Neural progenitor cell (in vitro differentiated cells): Measurements from ENCODE around the gene CREG2. TPM values are rescaled to one million over a fixed set of nuclear protein-coding genes. Genes with fewer than 3 reads are reported as not detected.

ENCODE experiments used
- DNase-seq: peaks from one replicate; pipeline ENCODE4 v3.0.0-alpha.2; 2016; ENCODE audit warnings: low spot score
- H2AFZ ChIP-seq: fragments of 200-600 bp; sonication (generic); replicated peaks from 2 replicates; pipeline ENCODE4 v1.6.1; 2016; ENCODE audit warnings: antibody characterized with exemption
- H3F3A ChIP-seq: fragments of 200-600 bp; sonication (generic); 2 replicates; pipeline ENCODE4 v1.6.1; 2016; ENCODE audit warnings: antibody characterized with exemption, low read depth
- H3K27ac ChIP-seq: fragments of 200-600 bp; sonication (generic); 2 replicates; pipeline ENCODE4 v1.5.1; 2016; ENCODE audit warnings: mild to moderate bottlenecking
- H3K27me3 ChIP-seq: fragments of 200-600 bp; sonication (generic); 2 replicates; pipeline ENCODE4 v1.6.1; 2016; ENCODE audit warnings: mild to moderate bottlenecking, moderate library complexity
- H3K36me3 ChIP-seq: fragments of 200-600 bp; sonication (generic); 2 replicates; pipeline ENCODE4 v1.5.1; 2016
- H3K4me1 ChIP-seq: fragments of 200-600 bp; sonication (generic); 2 replicates; pipeline ENCODE4 v1.6.1; 2016; ENCODE audit warnings: mixed run types
- H3K4me2 ChIP-seq: fragments of 200-600 bp; sonication (generic); 2 replicates; pipeline ENCODE4 v1.6.1; 2016
- H3K4me3 ChIP-seq: fragments of 200-600 bp; sonication (generic); 2 replicates; pipeline ENCODE4 v1.5.1; 2016
- H3K79me2 ChIP-seq: fragments of 200-600 bp; sonication (generic); 2 replicates; pipeline ENCODE4 v1.6.1; 2016; ENCODE audit warnings: low read depth
- H3K9ac ChIP-seq: fragments of 200-600 bp; sonication (generic); 2 replicates; pipeline ENCODE4 v1.6.1; 2016
- H3K9me3 ChIP-seq: fragments of 200-600 bp; sonication (generic); 2 replicates; pipeline ENCODE4 v1.5.1; 2016; ENCODE audit warnings: low read depth
- H4K20me1 ChIP-seq: fragments of 200-600 bp; sonication (generic); 2 replicates; pipeline ENCODE4 v1.6.1; 2016; ENCODE audit warnings: low read depth
- H3K27ac Mint-ChIP-seq: 3 replicates; pipeline ENCODE4 v1.8.0; 2021; ENCODE audit warnings: mixed read lengths
- H3K27me3 Mint-ChIP-seq: 2 replicates; pipeline ENCODE4 v1.8.0; 2022; ENCODE audit warnings: low read depth, mild to moderate bottlenecking, inconsistent platforms, moderate library complexity, mixed read lengths; ENCODE audit not compliant: insufficient read depth
- H3K36me3 Mint-ChIP-seq: 3 replicates; pipeline ENCODE4 v1.8.0; 2021; ENCODE audit warnings: mixed read lengths
- H3K4me1 Mint-ChIP-seq: 3 replicates; pipeline ENCODE4 v1.8.0; 2021; ENCODE audit warnings: mixed read lengths
- H3K4me3 Mint-ChIP-seq: 3 replicates; pipeline ENCODE4 v1.8.0; 2021; ENCODE audit warnings: mild to moderate bottlenecking, moderate library complexity, mixed read lengths
- H3K9me3 Mint-ChIP-seq: 3 replicates; pipeline ENCODE4 v1.8.0; 2020; ENCODE audit warnings: mixed read lengths
- EZH2 ChIP-seq: fragments of 200-600 bp; sonication (generic); IDR thresholded peaks from 2 replicates; pipeline ENCODE4 v1.6.1; 2017; ENCODE audit warnings: antibody characterized with exemption, mild to moderate bottlenecking, moderate library complexity
- microRNA-seq: library from miRNA; unstranded; fragments of <30 nt; microRNA quantifications from one replicate; pipeline ENCODE4, GENCODE V29; 2016
- small RNA-seq: library from RNA; depleted of rRNA; stranded (forward); fragments of <200 nt; gene quantifications from one replicate; pipeline ENCODE3, GENCODE V24; 2015
- total RNA-seq: library from RNA; depleted of rRNA; stranded (reverse); fragments of >200 nt; gene quantifications from 2 replicates; pipeline ENCODE4 v1.2.3, GENCODE V29; 2015; ENCODE audit warnings: low replicate concordance

CREG2 gene
- total RNA-seq, 1 donor from 2014 or later, result not detected

DNA sequence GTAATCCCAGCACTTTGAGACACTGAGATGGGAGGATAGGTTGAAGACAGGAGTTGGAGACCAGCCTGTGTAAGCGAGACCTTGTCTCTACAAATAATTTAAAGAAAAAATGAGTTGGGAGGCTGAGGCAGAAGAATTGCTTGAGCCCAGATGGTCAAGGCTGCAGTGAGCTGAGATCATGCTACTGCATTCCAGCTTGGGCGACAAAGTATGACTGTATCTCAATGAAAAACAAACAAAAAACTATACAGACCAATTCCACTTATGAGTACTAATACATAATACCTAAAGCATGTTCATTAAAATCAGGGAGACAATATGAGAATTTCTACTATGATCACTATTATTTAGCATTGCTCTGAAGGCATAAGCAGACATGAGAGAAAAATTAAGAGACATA lies 91.4 kb downstream of the CREG2 start:
- H3F3A ChIP-seq, result no peaks in the 10 kb centered on the region
- no peaks in the 10 kb centered on the region for H3K36me3 ChIP-seq
- no peak overlapping the region for H3K4me2 ChIP-seq
- H3K27ac ChIP-seq, result no peak overlapping the region
- H3K79me2 ChIP-seq, result peaks cover 45% of the 10 kb centered on the region
- no peak for TF ChIP-seq EZH2
- H2AFZ ChIP-seq, result no peak overlapping the region
- peaks cover 3% of the 10 kb centered on the region for H3K36me3 Mint-ChIP-seq
- H3K27me3 Mint-ChIP-seq, result no peaks in the 10 kb centered on the region
- H3K9ac ChIP-seq, result no peak overlapping the region
- no peak overlapping the region for H3K4me3 Mint-ChIP-seq
- H3K4me1 ChIP-seq, result no peaks in the 10 kb centered on the region
- no peak for DNase-seq
- H3K4me1 Mint-ChIP-seq, result no peaks in the 10 kb centered on the region
- no peak overlapping the region for H3K27ac Mint-ChIP-seq
- H3K9me3 Mint-ChIP-seq, result no peaks in the 10 kb centered on the region
- peaks cover 35% of the 10 kb centered on the region for H4K20me1 ChIP-seq
- H3K4me3 ChIP-seq, result no peak overlapping the region
- H3K9me3 ChIP-seq, result no peaks in the 10 kb centered on the region
- H3K27me3 ChIP-seq, result no peaks in the 10 kb centered on the region

Small RNA genes within 50 kb of the gene (microRNA-seq; reads per million reads assigned to microRNA genes)
- not detected for gene MIR5696

Small RNA genes within 50 kb of the gene (small RNA-seq; reads per million reads assigned to genes)
- gene MIR5696, result not detected

Other genes starting within 250 kb of the CREG2 start
- 3.9 and 4.1 TPM in 2 replicates for gene TBC1D8, start 236.1 kb downstream of the CREG2 start, total RNA-seq
- 38.0 and 39.0 TPM in 2 replicates for gene CNOT11, start 134.6 kb downstream of the CREG2 start, total RNA-seq
- 28.1 and 35.0 TPM in 2 replicates for gene RNF149, start 78.8 kb downstream of the CREG2 start, total RNA-seq
- gene RFX8, start 87.6 kb upstream of the CREG2 start, total RNA-seq, result 0.12 and 0.37 TPM in 2 replicates